Stimulated activated CD8-positive, alpha-beta memory T cell treated with anti-CD3 and anti-CD28 coated beads, Interleukin-15, amount 100 ng/mL, for 1 hour (primary cell): ENCODE data around the gene CAP1.
A peak's percentile ranks its signal among the peaks of the same experiment; 100 is the strongest.
"Not testable (repeated sequence)": the region's sequence is repeated elsewhere in the genome, so short reads cannot be mapped to it uniquely, and the experiment has no call there.

Experiments used
- DNase-seq: peaks from one replicate; pipeline ENCODE4 v3.0.0-alpha.2; 2020; ENCODE audit warnings: low read depth

CAP1 gene

GRCh38 chr1:40040511-40041465, at the start of gene CAP1:
CAP1 (plus strand) TSS chr1:40040729; CDS start chr1:40059347, 18,618 bp downstream.
- DNase-seq = peak; percentile 100

GRCh38 chr1:39992234-39992633, 48.3 kb upstream of the CAP1 start:
- no peak for DNase-seq

DNA sequence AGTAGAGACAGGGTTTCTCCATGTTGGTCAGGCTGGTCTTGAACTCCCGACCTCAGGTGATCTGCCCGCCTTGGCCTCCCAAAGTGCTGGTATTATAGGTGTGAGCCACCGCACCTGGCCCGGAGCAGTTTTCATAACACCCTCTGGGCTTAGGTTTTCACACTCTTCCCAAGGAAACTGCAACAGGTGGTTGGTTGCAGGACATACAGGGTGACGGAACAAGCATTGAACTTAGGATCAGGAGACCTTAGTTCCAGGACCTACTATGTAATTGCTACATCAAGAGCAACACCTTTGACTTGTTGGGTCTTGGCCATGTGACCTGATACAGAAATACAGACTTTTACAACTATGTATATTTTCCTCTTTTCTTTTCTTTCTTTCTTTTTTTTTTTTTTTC, 47.6 kb upstream of the CAP1 start:
- DNase-seq = no peak

GRCh38 chr1:39995973-39996393, 44.5 kb upstream of the CAP1 start:
- DNase-seq = no peak

GRCh38 chr1:39996396-39997004, 44.0 kb upstream of the CAP1 start:
- no peak for DNase-seq

DNA sequence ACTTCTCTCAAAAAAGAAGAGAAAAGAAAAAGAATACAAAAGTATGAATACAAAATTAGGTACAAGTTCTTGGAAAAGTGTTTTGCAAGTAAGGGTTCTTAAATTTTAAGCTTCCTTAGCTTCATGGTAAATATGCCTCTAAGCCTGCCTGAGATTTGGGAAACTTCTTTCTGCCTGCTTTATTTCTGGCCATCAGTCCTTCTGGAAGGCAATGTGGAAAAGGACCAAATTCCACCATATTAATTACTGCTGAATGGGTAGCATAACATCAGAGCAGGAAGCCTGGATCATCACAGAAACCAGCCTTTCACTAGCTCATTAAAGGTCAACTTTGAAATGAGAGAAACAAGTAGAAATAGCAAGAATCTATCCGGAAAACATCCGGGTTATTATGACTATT, 39.1 kb upstream of the CAP1 start:
- no peak for DNase-seq

DNA sequence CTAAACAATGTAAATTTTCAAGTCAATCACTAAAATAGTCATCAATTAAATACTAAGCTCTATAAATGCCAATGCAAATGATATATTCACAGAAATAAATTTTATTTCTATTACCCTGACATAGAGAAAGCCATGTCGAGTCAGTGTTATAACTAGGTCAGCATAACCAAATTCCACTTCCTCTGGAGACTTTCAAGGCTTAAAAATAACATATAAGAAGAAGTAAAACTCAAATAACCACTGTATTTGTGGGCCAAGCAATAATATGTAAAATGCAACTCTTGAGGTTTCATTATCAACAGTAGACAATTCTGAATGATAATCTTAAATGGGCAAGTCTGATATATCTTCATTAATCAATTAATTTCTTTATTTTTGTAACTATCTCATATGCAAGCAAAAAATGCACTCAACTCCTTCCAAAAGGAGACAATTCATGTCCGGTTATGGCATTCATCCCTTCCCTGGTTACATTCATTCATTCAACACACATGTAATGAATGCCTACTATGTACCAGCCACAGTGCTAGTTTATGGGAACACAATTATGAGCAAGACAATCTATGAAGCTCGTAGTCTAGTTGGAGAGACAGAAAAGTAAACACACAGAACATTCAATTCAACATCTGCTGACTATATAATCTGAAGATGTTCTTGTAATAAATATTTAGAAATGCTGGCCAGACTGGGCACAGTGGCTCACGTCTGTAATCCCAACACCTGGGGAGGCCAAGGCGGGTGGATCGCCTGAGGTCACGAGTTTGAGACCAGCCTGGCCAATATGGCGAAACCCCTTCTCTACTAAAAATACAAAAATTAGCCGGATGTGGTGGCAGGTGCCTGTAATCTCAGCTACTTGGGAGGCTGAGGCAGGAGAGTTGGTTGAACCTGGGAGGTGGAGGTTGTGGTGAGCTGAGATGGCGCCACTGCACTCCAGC, 37.1 kb upstream of the CAP1 start:
- no peak for DNase-seq

DNA sequence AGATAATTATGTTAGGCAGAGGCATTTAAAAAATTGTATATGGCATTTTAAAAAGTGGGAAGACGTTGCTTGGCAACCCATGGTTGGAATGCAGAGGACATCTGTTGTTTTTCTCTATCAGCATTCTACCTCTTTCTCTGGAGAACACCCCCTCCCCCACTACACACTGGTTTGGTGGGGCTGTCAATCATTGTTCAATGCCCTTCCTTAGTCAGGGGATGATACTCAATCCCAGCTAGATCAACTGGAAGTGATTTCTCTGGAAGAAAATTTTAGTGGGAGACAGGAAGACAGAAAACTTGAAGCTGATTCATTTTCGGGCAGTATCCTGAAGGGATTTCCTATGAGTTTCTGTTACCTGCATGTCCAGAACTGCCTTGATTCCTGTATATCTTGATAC, 35.7 kb upstream of the CAP1 start:
- DNase-seq = no peak

- DNase-seq = not testable (repeated sequence)
Measured at GRCh38 chr1:40007481-40008034, 33.0 kb upstream of the CAP1 start.

DNA sequence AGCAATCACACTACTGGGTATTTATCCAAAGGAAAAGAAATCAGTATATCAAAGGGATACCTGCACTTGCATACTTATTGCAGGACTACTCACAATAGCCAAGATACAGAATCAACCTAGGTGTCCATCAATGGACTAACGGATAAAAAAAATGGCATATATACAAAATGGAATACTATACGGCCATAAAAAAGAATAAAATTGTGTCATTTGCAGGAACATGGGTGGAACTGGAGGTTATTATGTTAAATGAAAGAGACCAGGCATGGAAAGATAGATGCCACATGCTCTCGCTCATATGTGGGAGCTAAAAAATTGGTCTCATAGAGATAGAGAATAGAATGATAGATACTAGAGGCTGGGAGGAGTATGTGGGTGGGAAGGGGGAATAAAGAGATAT, 29.3 kb upstream of the CAP1 start:
- no peak for DNase-seq

DNA sequence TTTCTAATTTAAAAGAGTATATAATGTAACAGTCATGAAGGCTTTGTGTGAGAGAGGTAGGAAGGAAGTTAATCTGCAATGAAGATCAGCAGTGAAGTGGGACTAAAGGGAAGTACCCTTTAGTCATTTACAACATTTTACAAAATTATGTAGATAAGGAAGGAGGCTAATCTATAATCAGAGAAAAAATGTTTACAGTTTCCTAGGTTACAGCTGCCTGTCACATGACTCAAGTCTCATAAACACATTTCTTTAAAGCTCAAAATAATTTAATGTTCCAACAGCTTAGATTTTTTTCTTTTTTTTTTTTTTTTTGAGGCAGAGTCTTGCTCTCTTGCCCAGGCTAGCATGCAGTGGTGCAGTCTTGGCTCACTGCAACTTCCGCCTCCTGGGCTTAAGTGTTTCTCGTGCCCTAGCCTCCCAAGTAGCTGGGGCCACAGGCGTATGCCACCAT, 26.2 kb upstream of the CAP1 start:
- no peak for DNase-seq

DNA sequence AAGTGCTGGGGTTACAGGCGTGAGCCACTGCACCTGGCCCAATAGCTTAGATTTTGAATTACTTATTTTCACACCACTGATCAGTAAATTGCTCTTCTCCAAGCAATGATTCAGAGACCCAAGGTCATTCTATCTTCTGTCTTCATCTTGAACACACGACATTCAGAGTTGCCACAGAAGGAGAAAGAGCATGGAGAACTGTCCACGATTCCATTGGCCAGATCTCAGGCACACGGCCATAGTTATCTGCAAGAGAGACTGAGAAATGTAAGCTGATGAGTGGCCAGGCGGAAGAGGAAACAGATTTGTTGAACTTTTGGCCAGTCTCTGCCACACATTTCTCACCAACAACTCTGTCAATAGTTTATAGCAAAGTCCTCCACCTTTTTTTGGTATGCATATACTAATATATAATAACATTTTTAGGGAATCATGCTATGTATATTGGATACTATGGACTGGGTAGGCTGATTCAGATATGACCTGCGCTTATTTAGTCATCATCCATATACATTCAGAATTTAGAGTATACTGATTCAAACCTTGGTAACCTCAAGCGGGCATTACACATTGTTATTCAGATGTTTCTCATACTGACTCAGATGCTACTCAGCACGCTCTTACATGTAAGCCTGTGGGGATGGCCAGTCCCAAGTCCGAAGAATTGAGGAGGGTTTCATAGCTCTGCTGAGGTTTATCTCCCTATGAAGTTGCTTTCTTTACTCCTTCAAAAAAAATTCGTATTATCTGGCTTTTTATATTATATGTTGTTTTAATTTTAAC, 25.5 kb upstream of the CAP1 start:
- DNase-seq = no peak

DNA sequence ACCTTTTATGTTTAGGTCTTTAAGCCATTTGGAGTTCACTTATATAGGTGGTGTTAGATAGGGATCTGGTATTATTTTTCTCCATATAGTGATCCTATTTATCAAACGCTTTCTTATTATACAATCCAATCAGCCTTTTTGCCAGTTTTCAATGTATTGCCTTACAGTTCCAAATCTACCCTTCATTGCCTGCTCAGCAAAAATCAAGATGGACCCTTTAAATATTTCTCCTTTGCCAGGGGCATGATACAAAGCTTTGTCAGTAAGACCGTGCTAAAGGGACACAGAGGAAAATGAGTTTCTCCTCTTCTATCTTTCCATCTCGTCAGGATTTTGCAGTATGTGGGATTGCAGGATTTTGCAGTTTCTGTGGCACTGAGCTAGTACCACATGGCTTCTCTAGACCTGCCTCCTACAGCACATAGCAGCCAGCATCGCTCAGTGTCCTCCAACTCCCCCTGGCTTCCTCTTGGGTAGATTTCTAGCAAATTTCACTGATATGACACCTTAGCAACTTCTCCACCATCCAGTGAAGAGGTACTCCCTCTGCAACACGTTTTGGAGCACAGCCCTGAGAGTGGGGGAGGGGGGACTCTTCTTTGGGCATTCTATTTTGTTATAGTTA, 22.5 kb upstream of the CAP1 start:
- DNase-seq = no peak

- DNase-seq = no peak
Measured at GRCh38 chr1:40020447-40021085, 20.0 kb upstream of the CAP1 start.

GRCh38 chr1:40023379-40023944, 17.1 kb upstream of the CAP1 start:
- no peak for DNase-seq

DNA sequence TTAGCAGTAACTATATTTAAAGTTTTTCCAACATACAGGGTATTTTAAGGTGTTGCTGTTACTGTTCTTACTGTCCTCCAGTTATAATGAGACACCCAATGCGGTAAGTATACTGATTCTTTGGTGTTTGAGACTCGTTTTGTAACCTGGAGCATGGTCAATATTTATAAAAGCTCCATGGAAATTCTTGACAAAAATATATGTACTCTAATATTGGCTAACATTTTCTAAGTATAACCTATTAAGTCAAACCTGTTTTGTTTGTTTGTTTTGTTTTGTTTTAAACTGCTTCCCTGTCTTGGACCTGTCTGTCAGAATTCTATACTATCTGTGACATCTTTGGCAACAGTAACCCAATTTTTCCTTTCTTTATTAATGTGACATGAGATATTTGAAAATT, 15.9 kb upstream of the CAP1 start:
- DNase-seq = no peak

GRCh38 chr1:40027647-40028046, 12.9 kb upstream of the CAP1 start:
- no peak for DNase-seq

- DNase-seq = no peak
Measured at GRCh38 chr1:40029608-40030007, 10.9 kb upstream of the CAP1 start.

DNA sequence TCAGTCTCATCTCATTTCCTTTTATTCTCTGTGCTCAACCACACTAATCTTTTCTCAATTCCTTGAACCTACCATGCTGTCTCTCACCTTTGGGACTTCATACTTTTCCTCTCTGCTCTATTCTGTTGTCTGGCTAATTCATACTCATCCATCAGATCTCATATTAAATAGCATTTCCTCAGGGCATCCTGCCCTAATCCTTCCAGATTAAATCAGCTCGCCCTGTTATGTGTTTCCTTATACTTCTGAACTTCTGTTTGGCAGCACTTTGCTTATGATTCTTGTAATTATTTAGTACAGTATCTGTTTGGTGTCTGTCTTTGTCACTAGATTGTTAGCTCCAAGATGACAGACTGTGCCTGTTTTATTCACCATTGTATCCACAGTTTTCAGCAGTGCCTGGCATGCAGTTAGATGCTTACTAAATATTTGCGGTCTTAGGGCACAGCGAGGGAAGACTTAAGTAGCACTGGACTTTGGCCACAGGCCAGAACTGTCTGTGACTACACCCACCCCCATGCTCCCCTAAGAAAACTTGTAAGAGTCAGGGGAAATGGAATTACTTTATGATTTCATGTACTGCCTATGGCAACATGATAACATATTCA, 9.9 kb upstream of the CAP1 start:
- no peak for DNase-seq
